ENCODE results near the gene DKKL1. TPM values are rescaled to one million over a fixed set of nuclear protein-coding genes. Genes with fewer than 3 reads are reported as not detected.

The DKKL1 gene
- total RNA-seq, 1 experiment from 2014 or later: 0.95 TPM

DNA sequence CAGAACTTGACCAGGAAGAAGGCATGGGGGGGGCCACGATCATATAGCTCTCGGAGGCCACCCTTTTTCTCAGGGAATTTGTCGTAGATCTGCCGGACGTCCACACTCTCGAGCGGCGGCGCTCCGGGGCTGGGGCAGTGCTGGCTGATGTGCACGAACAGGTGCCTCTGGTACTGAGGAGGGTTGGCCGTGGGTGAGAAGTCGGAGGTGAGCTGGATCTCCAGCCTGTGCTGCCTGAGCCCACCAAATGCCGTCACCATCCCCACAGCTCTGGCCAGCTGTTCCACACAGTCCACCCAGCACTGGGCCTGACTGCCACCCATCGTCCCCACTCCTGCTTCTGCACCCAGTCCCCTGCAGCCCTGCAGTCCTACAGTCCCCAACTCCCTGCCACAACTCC, 16.5 kb upstream of the DKKL1 start:
- no peaks in the 10 kb centered on the region for H3K4me1 ChIP-seq (ENCODE audit: control insufficient read depth, insufficient read depth, low read length)
- ChIA-PET POLR2A (no interaction called here), CTCF (no interaction called here)
- no peak overlapping the region for H3K27ac ChIP-seq (ENCODE audit: low read length)
- TF ChIP-seq TCF7L2 (IDR thresholded peaks at IDR 0.05; ENCODE audit: low read depth, low read length): no peak
- TF ChIP-seq, protein P1, sequence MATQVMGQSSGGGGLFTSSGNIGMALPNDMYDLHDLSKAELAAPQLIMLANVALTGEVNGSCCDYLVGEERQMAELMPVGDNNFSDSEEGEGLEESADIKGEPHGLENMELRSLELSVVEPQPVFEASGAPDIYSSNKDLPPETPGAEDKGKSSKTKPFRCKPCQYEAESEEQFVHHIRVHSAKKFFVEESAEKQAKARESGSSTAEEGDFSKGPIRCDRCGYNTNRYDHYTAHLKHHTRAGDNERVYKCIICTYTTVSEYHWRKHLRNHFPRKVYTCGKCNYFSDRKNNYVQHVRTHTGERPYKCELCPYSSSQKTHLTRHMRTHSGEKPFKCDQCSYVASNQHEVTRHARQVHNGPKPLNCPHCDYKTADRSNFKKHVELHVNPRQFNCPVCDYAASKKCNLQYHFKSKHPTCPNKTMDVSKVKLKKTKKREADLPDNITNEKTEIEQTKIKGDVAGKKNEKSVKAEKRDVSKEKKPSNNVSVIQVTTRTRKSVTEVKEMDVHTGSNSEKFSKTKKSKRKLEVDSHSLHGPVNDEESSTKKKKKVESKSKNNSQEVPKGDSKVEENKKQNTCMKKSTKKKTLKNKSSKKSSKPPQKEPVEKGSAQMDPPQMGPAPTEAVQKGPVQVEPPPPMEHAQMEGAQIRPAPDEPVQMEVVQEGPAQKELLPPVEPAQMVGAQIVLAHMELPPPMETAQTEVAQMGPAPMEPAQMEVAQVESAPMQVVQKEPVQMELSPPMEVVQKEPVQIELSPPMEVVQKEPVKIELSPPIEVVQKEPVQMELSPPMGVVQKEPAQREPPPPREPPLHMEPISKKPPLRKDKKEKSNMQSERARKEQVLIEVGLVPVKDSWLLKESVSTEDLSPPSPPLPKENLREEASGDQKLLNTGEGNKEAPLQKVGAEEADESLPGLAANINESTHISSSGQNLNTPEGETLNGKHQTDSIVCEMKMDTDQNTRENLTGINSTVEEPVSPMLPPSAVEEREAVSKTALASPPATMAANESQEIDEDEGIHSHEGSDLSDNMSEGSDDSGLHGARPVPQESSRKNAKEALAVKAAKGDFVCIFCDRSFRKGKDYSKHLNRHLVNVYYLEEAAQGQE (IDR thresholded peaks at IDR 0.05; ENCODE audit: insufficient read depth in 1 of 2, low read depth in 2 of 2, low read length in 1 of 2): no peak
- no peak for TF ChIP-seq SIN3A (IDR thresholded peaks at IDR 0.05; ENCODE audit: borderline replicate concordance, insufficient read depth, low read depth, low read length)
- no peak for TF ChIP-seq POLR2AphosphoS5 (IDR thresholded peaks at IDR 0.05; ENCODE audit: low read depth, low read length)
- TF ChIP-seq, protein P2, sequence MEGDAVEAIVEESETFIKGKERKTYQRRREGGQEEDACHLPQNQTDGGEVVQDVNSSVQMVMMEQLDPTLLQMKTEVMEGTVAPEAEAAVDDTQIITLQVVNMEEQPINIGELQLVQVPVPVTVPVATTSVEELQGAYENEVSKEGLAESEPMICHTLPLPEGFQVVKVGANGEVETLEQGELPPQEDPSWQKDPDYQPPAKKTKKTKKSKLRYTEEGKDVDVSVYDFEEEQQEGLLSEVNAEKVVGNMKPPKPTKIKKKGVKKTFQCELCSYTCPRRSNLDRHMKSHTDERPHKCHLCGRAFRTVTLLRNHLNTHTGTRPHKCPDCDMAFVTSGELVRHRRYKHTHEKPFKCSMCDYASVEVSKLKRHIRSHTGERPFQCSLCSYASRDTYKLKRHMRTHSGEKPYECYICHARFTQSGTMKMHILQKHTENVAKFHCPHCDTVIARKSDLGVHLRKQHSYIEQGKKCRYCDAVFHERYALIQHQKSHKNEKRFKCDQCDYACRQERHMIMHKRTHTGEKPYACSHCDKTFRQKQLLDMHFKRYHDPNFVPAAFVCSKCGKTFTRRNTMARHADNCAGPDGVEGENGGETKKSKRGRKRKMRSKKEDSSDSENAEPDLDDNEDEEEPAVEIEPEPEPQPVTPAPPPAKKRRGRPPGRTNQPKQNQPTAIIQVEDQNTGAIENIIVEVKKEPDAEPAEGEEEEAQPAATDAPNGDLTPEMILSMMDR (IDR thresholded peaks at IDR 0.05): no peak
- intact Hi-C loops (cut with micrococcal nuclease; ENCODE audit: unreplicated experiment) (no loop called here), in situ Hi-C loops (cut with HindIII; ENCODE audit: low pct_unique_long_range_greater_than_20kb, low sequenced_read_pairs) (no loop called here)
- H3K27me3 ChIP-seq (ENCODE audit: control insufficient read depth, insufficient read depth, low read length): no peaks in the 10 kb centered on the region
- ATAC-seq (no peak), DNase-seq (ENCODE audit: low read depth, low spot score) (no peak)
- H3K4me3 ChIP-seq (ENCODE audit: low read depth in 2 of 2, low read length in 2 of 2): no peak overlapping the region
- H3K9me3 ChIP-seq (ENCODE audit: control insufficient read depth, insufficient read depth, low read depth, low read length): no peaks in the 10 kb centered on the region
- BruUV-seq (replicated peaks): no TSS peak
- no peaks in the 10 kb centered on the region; the same call in none of the 2 replicates for H3K36me3 ChIP-seq (ENCODE audit: control insufficient read depth, insufficient read depth, low read length)

DNA sequence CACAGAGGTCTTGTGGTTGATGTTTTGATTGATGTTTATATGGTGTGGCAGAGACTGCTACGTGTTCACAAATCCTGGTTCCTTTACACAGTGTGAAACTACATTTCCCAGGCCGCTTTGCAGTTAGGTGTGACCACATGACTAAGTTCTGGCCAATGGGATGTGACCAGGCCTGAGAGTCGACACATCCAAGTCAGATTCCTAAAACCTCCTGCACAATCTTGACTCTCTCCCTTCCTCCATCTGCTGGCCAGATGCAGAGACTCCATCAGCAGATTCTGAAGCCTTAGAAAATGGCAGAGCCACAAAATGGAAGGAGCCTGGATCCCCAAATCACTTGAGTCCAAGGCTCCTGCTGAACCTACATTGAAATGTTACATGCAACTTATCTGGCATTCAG, 15.8 kb upstream of the DKKL1 start:
- Histone ChIP-seq H3K27ac (ENCODE audit: low read length) (no peak overlapping the region), H3K4me3 (ENCODE audit: low read depth in 2 of 2, low read length in 2 of 2) (no peak overlapping the region), H3K4me1 (ENCODE audit: control insufficient read depth, insufficient read depth, low read length) (no peaks in the 10 kb centered on the region), H3K27me3 (ENCODE audit: control insufficient read depth, insufficient read depth, low read length) (no peaks in the 10 kb centered on the region), H3K9me3 (ENCODE audit: control insufficient read depth, insufficient read depth, low read depth, low read length) (no peaks in the 10 kb centered on the region), H3K36me3 (ENCODE audit: control insufficient read depth, insufficient read depth, low read length) (no peaks in the 10 kb centered on the region; the same call in none of the 2 replicates)
- ChIA-PET CTCF (no interaction called here), POLR2A (no interaction called here)
- intact Hi-C loops (cut with micrococcal nuclease; ENCODE audit: unreplicated experiment): no loop called here
- TF ChIP-seq, protein P2 (IDR thresholded peaks at IDR 0.05): no peak
- TF ChIP-seq POLR2AphosphoS5 (IDR thresholded peaks at IDR 0.05; ENCODE audit: low read depth, low read length) (no peak), TCF7L2 (IDR thresholded peaks at IDR 0.05; ENCODE audit: low read depth, low read length) (no peak), SIN3A (IDR thresholded peaks at IDR 0.05; ENCODE audit: borderline replicate concordance, insufficient read depth, low read depth, low read length) (no peak)
- TF ChIP-seq, protein P1 (IDR thresholded peaks at IDR 0.05; ENCODE audit: insufficient read depth in 1 of 2, low read depth in 2 of 2, low read length in 1 of 2): no peak
- ATAC-seq (peak; percentile 90), DNase-seq (ENCODE audit: low read depth, low spot score) (no peak)
- BruUV-seq (replicated peaks): no TSS peak
- in situ Hi-C loops (cut with HindIII; ENCODE audit: low pct_unique_long_range_greater_than_20kb, low sequenced_read_pairs): no loop called here

All from Panc1 (cell line).